Kidney epithelial cell (primary cell): Measurements from ENCODE around the gene GPR35. TPM values are rescaled to one million over a fixed set of nuclear protein-coding genes. Genes with fewer than 3 reads are reported as not detected.

Experiments
- DNase-seq: peaks from one replicate; pipeline ENCODE4 v3.0.0-alpha.2; 2010; ENCODE audit warnings: low read depth
- H3K27me3 ChIP-seq: 2 replicates; pipeline ENCODE4 v1.6.0; 2011; ENCODE audit warnings: low read length; ENCODE audit not compliant: control insufficient read depth, insufficient read depth
- H3K36me3 ChIP-seq: 2 replicates; pipeline ENCODE4 v1.5.1; 2011; ENCODE audit warnings: low read length; ENCODE audit not compliant: control insufficient read depth, insufficient read depth
- H3K4me3 ChIP-seq: 2 replicates; pipeline ENCODE4 v1.5.1; 2011; ENCODE audit warnings: low read depth, mild to moderate bottlenecking, control low read depth, low read length
- CTCF ChIP-seq: IDR thresholded peaks from 2 replicates; pipeline ENCODE4 v1.5.1; 2011; ENCODE audit warnings: mild to moderate bottlenecking, moderate library complexity, low read length, control low read depth, inconsistent platforms; ENCODE audit not compliant: insufficient read depth, poor library complexity, severe bottlenecking
- total RNA-seq: library from RNA; depleted of rRNA; stranded (reverse); fragments of >200 nt; gene quantifications from 2 replicates; pipeline ENCODE4 v1.2.3, GENCODE V29; 2015

The GPR35 gene
- total RNA-seq, 1 donor from 2014 or later: 1.3 TPM

- H3K27me3 ChIP-seq: no peaks in the 10 kb centered on the region
- no peak for TF ChIP-seq CTCF
- DNase-seq: no peak
- H3K36me3 ChIP-seq: no peaks in the 10 kb centered on the region
- no peak overlapping the region for H3K4me3 ChIP-seq
These were observed 41.5 kb upstream of the GPR35 start for GRCh38 chr2:240583774-240584173.

- no peak for DNase-seq
- Histone ChIP-seq H3K27me3 (no peaks in the 10 kb centered on the region), H3K4me3 (no peak overlapping the region), H3K36me3 (no peaks in the 10 kb centered on the region)
- no peak for TF ChIP-seq CTCF
These were observed 40.7 kb upstream of the GPR35 start for GRCh38 chr2:240584486-240585031.

GRCh38 chr2:240585101-240585500 is 40.2 kb upstream of the GPR35 start:
- Histone ChIP-seq H3K36me3 (no peaks in the 10 kb centered on the region), H3K27me3 (no peaks in the 10 kb centered on the region), H3K4me3 (peak overlapping the region; percentile 71)
- TF ChIP-seq CTCF: no peak
- DNase-seq: no peak

GRCh38 chr2:240585681-240586197 is 39.5 kb upstream of the GPR35 start:
- H3K27me3 ChIP-seq: no peaks in the 10 kb centered on the region
- H3K4me3 ChIP-seq: peak overlapping the region; percentile 71
- no peak for DNase-seq
- no peaks in the 10 kb centered on the region for H3K36me3 ChIP-seq
- TF ChIP-seq CTCF: no peak

GRCh38 chr2:240586198-240586918 is 38.9 kb upstream of the GPR35 start, which contains the start of gene CAPN10:
TSS of gene CAPN10 (plus strand) at chr2:240586734. CDS start at chr2:240586912, 178 bp downstream.
- TF ChIP-seq CTCF: no peak
- H3K36me3 ChIP-seq: no peaks in the 10 kb centered on the region
- H3K4me3 ChIP-seq: peak within 1 kb of the TSS; percentile 71
- no peaks in the 10 kb centered on the region for H3K27me3 ChIP-seq
- DNase-seq: peak; percentile 71
